A673 (cell line): ENCODE results near the gene CSRP1.

Experiments used
- EZH2 ChIP-seq: fragments of 200-600 bp; sonication (generic); IDR thresholded peaks from 2 replicates; pipeline ENCODE4 v1.6.1; 2017; ENCODE audit warnings: borderline replicate concordance, low read depth, mild to moderate bottlenecking, mixed read lengths, antibody characterized with exemption, low read length; ENCODE audit not compliant: poor library complexity, severe bottlenecking
- TF ChIP-seq, protein P1 (sequence below): fragments of 300-800, 200-600 bp; sonication (generic); conservative IDR thresholded peaks from 2 replicates; pipeline ENCODE4 v1.5.1; 2017; ENCODE audit warnings: low read depth, mild to moderate bottlenecking, antibody characterized with exemption, low read length, moderate library complexity, mixed read lengths

GRCh38 chr1:201475130-201475529 lies 31.8 kb downstream of the CSRP1 start:
- TF ChIP-seq, protein P1, sequence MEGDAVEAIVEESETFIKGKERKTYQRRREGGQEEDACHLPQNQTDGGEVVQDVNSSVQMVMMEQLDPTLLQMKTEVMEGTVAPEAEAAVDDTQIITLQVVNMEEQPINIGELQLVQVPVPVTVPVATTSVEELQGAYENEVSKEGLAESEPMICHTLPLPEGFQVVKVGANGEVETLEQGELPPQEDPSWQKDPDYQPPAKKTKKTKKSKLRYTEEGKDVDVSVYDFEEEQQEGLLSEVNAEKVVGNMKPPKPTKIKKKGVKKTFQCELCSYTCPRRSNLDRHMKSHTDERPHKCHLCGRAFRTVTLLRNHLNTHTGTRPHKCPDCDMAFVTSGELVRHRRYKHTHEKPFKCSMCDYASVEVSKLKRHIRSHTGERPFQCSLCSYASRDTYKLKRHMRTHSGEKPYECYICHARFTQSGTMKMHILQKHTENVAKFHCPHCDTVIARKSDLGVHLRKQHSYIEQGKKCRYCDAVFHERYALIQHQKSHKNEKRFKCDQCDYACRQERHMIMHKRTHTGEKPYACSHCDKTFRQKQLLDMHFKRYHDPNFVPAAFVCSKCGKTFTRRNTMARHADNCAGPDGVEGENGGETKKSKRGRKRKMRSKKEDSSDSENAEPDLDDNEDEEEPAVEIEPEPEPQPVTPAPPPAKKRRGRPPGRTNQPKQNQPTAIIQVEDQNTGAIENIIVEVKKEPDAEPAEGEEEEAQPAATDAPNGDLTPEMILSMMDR = no peak
- TF ChIP-seq EZH2 = no peak
